Measurements from ENCODE around the gene TSHZ2.

Gene TSHZ2

GRCh38 chr20:53037621-53038020 lies 65.5 kb downstream of the TSHZ2 start:
- Mint-ChIP-seq H3K27ac (no peak overlapping the region), H3K9me3 (no peaks in the 10 kb centered on the region), H3K36me3 (ENCODE audit: low read depth) (no peaks in the 10 kb centered on the region), H3K4me1 (ENCODE audit: low read depth) (no peaks in the 10 kb centered on the region), H3K4me3 (no peak overlapping the region), H3K27me3 (no peaks in the 10 kb centered on the region)
- intact Hi-C loops (cut with micrococcal nuclease), result no loop called here

- no peak overlapping the region for H3K27ac Mint-ChIP-seq
- H3K27me3 Mint-ChIP-seq, result no peaks in the 10 kb centered on the region
- intact Hi-C loops (cut with micrococcal nuclease), result no loop called here
- no peaks in the 10 kb centered on the region for H3K9me3 Mint-ChIP-seq
- H3K4me3 Mint-ChIP-seq, result no peak overlapping the region
- no peaks in the 10 kb centered on the region for H3K36me3 Mint-ChIP-seq (ENCODE audit: low read depth)
- H3K4me1 Mint-ChIP-seq (ENCODE audit: low read depth), result no peaks in the 10 kb centered on the region
Observed at GRCh38 chr20:53038299-53038698, 66.1 kb downstream of the TSHZ2 start.

DNA sequence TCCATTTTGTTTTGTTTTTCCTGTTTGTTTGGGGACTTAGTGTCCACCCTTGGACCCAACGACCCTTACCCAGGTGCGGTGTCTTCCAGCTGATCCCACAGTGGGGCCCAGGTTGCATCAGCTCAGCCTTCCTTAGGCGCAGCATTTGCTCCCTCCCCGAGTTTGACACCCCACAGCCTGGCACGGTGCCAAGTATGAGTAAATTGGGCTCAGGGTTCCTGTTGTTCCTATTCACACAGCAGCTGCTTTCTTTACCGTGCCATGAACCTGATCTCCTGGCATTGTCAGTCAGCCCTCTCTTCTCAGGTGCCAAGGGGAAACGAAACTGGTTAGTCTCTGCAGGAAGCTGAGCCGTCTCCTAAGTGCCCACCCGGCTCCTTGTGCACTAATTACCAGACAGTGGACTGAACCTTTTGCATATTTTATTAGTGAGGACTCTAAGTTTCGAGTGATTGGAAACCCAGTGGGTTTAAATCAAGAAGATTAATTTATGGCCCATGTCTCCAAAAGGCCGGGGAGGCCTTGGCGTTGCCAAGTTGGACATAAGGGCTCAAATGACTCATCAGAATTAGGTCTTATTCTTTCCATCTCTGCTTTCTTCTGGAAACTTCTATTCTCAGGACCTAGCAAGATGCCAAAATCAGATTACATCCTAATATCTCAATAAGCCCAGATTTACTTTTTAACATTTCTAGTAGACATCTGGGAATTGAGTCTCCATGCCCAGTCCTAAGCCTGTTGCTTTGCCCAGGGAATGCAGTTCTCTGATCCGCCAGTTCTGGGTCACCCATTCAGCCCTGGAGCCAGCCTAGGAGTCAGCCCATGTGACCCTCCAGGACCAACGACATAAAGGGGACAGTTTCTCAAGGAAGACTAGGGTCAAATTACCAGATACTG lies 68.8 kb downstream of the TSHZ2 start:
- Mint-ChIP-seq H3K27me3 (no peaks in the 10 kb centered on the region), H3K27ac (no peak overlapping the region), H3K36me3 (ENCODE audit: low read depth) (no peaks in the 10 kb centered on the region), H3K4me3 (no peak overlapping the region), H3K4me1 (ENCODE audit: low read depth) (no peaks in the 10 kb centered on the region), H3K9me3 (no peaks in the 10 kb centered on the region)
- intact Hi-C loops (cut with micrococcal nuclease), result no loop called here

GRCh38 chr20:53042521-53042920 lies 70.4 kb downstream of the TSHZ2 start:
- Mint-ChIP-seq H3K4me3 (no peak overlapping the region), H3K27ac (no peak overlapping the region), H3K36me3 (ENCODE audit: low read depth) (no peaks in the 10 kb centered on the region), H3K27me3 (no peaks in the 10 kb centered on the region), H3K9me3 (peaks cover 5% of the 10 kb centered on the region), H3K4me1 (ENCODE audit: low read depth) (no peaks in the 10 kb centered on the region)
- intact Hi-C loops (cut with micrococcal nuclease), result no loop called here

- H3K4me3 Mint-ChIP-seq, result no peak overlapping the region
- H3K4me1 Mint-ChIP-seq (ENCODE audit: low read depth), result no peaks in the 10 kb centered on the region
- no peaks in the 10 kb centered on the region for H3K27me3 Mint-ChIP-seq
- H3K27ac Mint-ChIP-seq, result no peak overlapping the region
- no peaks in the 10 kb centered on the region for H3K36me3 Mint-ChIP-seq (ENCODE audit: low read depth)
- H3K9me3 Mint-ChIP-seq, result peaks cover 10% of the 10 kb centered on the region
- intact Hi-C loops (cut with micrococcal nuclease), result no loop called here
Observed at GRCh38 chr20:53044296-53044695, 72.1 kb downstream of the TSHZ2 start.

GRCh38 chr20:53045941-53046340 lies 73.8 kb downstream of the TSHZ2 start:
- no peaks in the 10 kb centered on the region for H3K4me1 Mint-ChIP-seq (ENCODE audit: low read depth)
- no peaks in the 10 kb centered on the region for H3K27me3 Mint-ChIP-seq
- peaks cover 10% of the 10 kb centered on the region for H3K9me3 Mint-ChIP-seq
- no peak overlapping the region for H3K27ac Mint-ChIP-seq
- H3K4me3 Mint-ChIP-seq, result no peak overlapping the region
- H3K36me3 Mint-ChIP-seq (ENCODE audit: low read depth), result no peaks in the 10 kb centered on the region
- intact Hi-C loops (cut with micrococcal nuclease), result no loop called here

- Mint-ChIP-seq H3K4me1 (ENCODE audit: low read depth) (no peaks in the 10 kb centered on the region), H3K36me3 (ENCODE audit: low read depth) (no peaks in the 10 kb centered on the region), H3K9me3 (peaks cover 10% of the 10 kb centered on the region), H3K27ac (no peak overlapping the region), H3K4me3 (no peak overlapping the region), H3K27me3 (no peaks in the 10 kb centered on the region)
- intact Hi-C loops (cut with micrococcal nuclease), result no loop called here
Observed at GRCh38 chr20:53047203-53047602, 75.0 kb downstream of the TSHZ2 start.

DNA sequence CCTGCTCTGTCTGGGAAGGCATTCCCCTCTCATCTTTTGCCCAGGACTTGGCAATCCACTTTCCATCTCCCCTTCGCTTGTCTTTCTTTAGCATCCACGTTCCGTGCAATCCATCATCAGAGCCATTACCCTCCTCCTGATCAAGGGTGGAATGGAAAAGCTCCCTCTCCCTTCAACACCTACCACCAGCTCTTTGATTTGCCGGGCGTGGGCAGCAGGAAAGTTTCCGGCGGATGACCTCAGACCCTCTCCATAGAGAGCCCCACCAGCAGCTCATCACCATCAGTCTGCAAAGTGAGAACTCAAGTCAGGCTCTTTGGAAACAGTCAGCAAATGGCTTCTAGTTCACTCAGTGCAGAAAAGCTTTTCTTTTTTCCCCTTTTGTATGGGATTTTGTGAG lies 76.2 kb downstream of the TSHZ2 start:
- Mint-ChIP-seq H3K4me1 (ENCODE audit: low read depth) (no peaks in the 10 kb centered on the region), H3K27ac (no peak overlapping the region), H3K27me3 (no peaks in the 10 kb centered on the region), H3K4me3 (no peak overlapping the region), H3K36me3 (ENCODE audit: low read depth) (no peaks in the 10 kb centered on the region), H3K9me3 (peaks cover 10% of the 10 kb centered on the region)
- intact Hi-C loops (cut with micrococcal nuclease), result no loop called here

- no peak overlapping the region for H3K4me3 Mint-ChIP-seq
- H3K9me3 Mint-ChIP-seq, result peaks cover 10% of the 10 kb centered on the region
- no peaks in the 10 kb centered on the region for H3K4me1 Mint-ChIP-seq (ENCODE audit: low read depth)
- intact Hi-C loops (cut with micrococcal nuclease), result no loop called here
- H3K27me3 Mint-ChIP-seq, result no peaks in the 10 kb centered on the region
- no peak overlapping the region for H3K27ac Mint-ChIP-seq
- no peaks in the 10 kb centered on the region for H3K36me3 Mint-ChIP-seq (ENCODE audit: low read depth)
Observed at GRCh38 chr20:53050338-53050737, 78.2 kb downstream of the TSHZ2 start.

DNA sequence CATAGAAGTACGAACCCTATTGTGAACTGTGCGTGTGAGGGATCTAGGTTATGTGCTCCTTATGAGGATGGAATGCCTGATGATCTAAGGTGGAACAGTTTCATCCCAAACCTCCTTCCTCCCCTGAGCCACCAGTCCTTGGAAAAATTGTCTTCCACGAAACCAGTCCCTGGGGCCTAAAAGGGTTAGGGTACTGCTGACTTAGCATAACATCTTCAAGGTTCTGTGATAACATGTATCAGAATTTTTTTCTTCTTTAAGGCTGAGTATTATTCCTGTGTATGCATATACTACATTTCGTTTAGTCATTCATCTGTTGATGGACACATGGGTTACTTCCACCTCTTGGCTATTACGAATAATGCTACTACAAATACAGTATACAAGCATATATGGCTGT lies 80.2 kb downstream of the TSHZ2 start:
- Mint-ChIP-seq H3K36me3 (ENCODE audit: low read depth) (no peaks in the 10 kb centered on the region), H3K9me3 (peaks cover 7% of the 10 kb centered on the region), H3K4me1 (ENCODE audit: low read depth) (no peaks in the 10 kb centered on the region), H3K27me3 (no peaks in the 10 kb centered on the region), H3K4me3 (no peak overlapping the region), H3K27ac (no peak overlapping the region)
- intact Hi-C loops (cut with micrococcal nuclease), result no loop called here

DNA sequence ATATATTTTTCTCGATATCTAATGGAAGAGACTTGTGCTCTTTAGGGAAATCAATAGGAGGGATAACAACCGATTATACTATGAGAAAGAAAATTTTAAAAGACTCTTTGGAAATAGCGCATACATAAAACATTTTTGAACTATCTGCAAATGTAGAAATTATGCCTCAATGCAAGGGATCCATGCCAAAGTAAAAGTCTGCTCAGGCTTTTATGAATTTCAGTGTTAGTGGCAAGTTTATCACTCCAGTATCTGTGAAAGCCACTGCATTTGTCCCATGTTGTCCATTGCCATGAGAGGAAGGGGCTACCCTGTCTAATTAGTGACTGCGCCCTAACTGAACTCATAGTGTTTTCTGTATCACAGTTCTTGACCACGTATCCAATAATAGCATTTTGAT lies 81.4 kb downstream of the TSHZ2 start:
- no peak overlapping the region for H3K4me3 Mint-ChIP-seq
- no peaks in the 10 kb centered on the region for H3K27me3 Mint-ChIP-seq
- no peaks in the 10 kb centered on the region for H3K4me1 Mint-ChIP-seq (ENCODE audit: low read depth)
- H3K27ac Mint-ChIP-seq, result no peak overlapping the region
- H3K9me3 Mint-ChIP-seq, result no peaks in the 10 kb centered on the region
- H3K36me3 Mint-ChIP-seq (ENCODE audit: low read depth), result no peaks in the 10 kb centered on the region
- intact Hi-C loops (cut with micrococcal nuclease), result no loop called here

DNA sequence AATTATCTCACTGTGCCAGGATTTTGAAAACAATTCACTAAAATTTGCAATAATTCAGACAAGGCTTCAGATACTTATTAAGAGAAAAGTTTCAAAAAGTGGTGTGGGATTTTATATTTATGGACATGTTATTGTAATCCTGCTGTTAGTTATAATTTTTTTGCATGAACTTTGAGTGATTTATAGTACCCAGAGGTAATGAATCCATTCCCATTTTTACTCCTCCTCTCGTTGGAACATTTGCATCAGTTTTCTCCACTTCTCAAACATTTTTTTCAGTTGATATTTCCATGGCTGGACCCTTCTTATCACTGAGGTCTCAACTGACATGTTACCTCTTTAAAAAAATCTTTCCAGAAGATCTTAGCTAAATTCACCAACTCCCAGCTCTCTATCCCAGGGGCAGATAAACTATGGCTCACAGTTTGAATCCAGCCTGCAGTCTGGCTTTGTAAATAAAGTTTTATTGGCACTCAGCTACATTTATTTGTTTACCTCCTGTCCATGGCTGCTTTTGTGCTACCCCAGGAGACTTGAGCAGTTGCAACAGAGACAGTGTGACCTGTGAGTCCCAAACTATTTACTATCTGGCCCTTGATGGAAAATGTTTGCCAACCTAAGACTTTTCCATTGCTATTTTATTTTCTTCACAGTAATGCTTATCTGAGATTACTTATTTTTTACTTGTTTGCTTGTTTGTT lies 83.4 kb downstream of the TSHZ2 start:
- no peaks in the 10 kb centered on the region for H3K9me3 Mint-ChIP-seq
- intact Hi-C loops (cut with micrococcal nuclease), result no loop called here
- no peaks in the 10 kb centered on the region for H3K4me1 Mint-ChIP-seq (ENCODE audit: low read depth)
- H3K27ac Mint-ChIP-seq, result no peak overlapping the region
- no peaks in the 10 kb centered on the region for H3K36me3 Mint-ChIP-seq (ENCODE audit: low read depth)
- H3K4me3 Mint-ChIP-seq, result no peak overlapping the region
- no peaks in the 10 kb centered on the region for H3K27me3 Mint-ChIP-seq

DNA sequence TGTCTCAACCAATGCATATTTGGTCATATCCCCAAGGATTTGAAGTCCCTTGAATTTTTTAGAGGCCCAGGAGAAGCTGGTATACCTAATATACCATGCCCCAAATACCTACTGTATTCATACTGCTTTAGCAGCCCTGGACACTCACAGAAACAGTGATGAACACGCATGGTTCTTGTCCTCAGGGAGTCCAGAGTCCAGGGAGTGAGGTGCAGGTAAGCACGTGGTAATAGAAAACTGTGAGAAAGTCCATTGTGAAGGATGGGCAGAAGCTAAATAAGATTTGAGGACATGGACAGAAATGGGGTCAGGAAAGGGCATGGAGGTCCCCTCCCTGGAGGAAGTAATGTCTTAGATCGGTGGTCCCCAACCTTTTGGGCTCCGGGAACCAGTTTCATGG lies 85.4 kb downstream of the TSHZ2 start:
- Mint-ChIP-seq H3K4me1 (ENCODE audit: low read depth) (no peaks in the 10 kb centered on the region), H3K27me3 (no peaks in the 10 kb centered on the region), H3K36me3 (ENCODE audit: low read depth) (no peaks in the 10 kb centered on the region), H3K27ac (no peak overlapping the region), H3K9me3 (no peaks in the 10 kb centered on the region), H3K4me3 (no peak overlapping the region)
- intact Hi-C loops (cut with micrococcal nuclease), result no loop called here

DNA sequence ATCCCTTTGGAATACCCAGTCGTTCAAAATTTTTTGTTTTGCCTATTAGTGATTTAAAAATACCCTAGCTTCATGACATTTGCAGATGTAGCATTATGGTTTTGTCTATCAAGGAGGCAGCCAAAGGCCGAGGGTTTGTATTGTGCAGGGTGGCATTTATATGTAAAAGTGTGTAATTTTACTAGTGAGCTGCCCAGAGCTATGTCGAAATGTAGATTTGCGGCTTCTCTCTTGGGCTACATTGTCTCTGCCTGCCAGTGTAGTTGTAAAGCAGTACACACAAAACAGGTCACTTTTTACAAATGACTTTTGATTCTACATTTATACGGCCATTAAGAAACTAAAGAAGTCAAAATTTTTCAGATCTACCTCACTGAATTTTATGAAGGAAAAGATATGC lies 87.7 kb downstream of the TSHZ2 start:
- no peaks in the 10 kb centered on the region for H3K9me3 Mint-ChIP-seq
- H3K4me1 Mint-ChIP-seq (ENCODE audit: low read depth), result no peaks in the 10 kb centered on the region

More for the DNA sequence above, 87.7 kb downstream of the TSHZ2 start:
- Mint-ChIP-seq H3K27me3 (no peaks in the 10 kb centered on the region), H3K36me3 (ENCODE audit: low read depth) (no peaks in the 10 kb centered on the region), H3K4me3 (no peak overlapping the region), H3K27ac (no peak overlapping the region)
- intact Hi-C loops (cut with micrococcal nuclease), result no loop called here
